ENCODE results near the gene UGGT1. TPM values are rescaled to one million over a fixed set of nuclear protein-coding genes. Genes with fewer than 3 reads are reported as not detected.

The UGGT1 gene
- polyA plus RNA-seq, 1 of the 3 experiments (the other 2 are of a cell fraction), result 20.0 TPM

DNA sequence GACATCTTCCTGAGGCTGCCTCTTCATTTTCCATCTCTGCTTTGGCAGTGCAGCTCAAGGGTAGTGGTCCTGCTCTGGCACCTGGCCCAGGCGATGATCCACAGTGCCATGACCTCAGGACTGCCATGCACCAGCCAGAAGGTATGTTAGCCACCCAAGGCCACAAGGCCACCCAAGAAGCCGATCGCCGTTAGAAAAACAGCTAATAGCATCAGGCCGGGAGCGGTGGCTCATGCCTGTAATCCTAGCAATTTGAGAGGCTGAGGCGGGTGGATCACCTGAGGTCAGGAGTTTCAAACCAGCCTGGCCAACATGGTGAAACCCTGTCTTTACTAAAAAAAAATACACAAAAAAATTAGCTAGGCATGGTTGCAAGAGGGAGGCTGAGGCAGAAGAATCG, 28.4 kb upstream of the UGGT1 start:
- Histone ChIP-seq H3K9me3 (no peaks in the 10 kb centered on the region), H3K9ac (no peak overlapping the region), H3K36me3 (replicated peaks in 1 of 2; ENCODE audit: control insufficient read depth in 1 of 2, insufficient read depth in 2 of 2, low read length in 1 of 2) (no peaks in the 10 kb centered on the region), H3K4me3 (ENCODE audit: low read depth in 2 of 2, low read length in 1 of 2) (no peak overlapping the region), H3K27ac (ENCODE audit: low read depth in 2 of 2, low read length in 1 of 2) (no peak overlapping the region), H3K27me3 (ENCODE audit: insufficient read depth) (no peaks in the 10 kb centered on the region), H3K9me2 (no peaks in the 10 kb centered on the region), H3K4me2 (no peak overlapping the region), H3F3A (replicated peaks; ENCODE audit: insufficient read depth) (no peaks in the 10 kb centered on the region), H3K79me2 (ENCODE audit: insufficient read depth) (no peaks in the 10 kb centered on the region), H4K20me1 (ENCODE audit: insufficient read depth) (no peaks in the 10 kb centered on the region), H3K4me1 (ENCODE audit: control insufficient read depth in 1 of 2, insufficient read depth in 2 of 2, low read depth in 1 of 2, low read length in 1 of 2) (peaks cover 0 to 4% of the 10 kb centered on the region in 2 experiments; a peak in 1 of 4 replicates), H2AFZ (ENCODE audit: low read depth) (no peak overlapping the region)
- DNase-seq, result no peak
- 74% methylated on average over 8 of the region's 8 CpGs for WGBS (ENCODE audit: low lambda C conversion rate)
- CTCF ChIA-PET, result interaction anchor here (0.7 to 3.9 kb wide), 21 partner anchors 9 to 1334 kb away, joined by 3 to 69 read pairs (median 7); partner anchors contain the start of gene UGGT1
- TF ChIP-seq, protein P1, sequence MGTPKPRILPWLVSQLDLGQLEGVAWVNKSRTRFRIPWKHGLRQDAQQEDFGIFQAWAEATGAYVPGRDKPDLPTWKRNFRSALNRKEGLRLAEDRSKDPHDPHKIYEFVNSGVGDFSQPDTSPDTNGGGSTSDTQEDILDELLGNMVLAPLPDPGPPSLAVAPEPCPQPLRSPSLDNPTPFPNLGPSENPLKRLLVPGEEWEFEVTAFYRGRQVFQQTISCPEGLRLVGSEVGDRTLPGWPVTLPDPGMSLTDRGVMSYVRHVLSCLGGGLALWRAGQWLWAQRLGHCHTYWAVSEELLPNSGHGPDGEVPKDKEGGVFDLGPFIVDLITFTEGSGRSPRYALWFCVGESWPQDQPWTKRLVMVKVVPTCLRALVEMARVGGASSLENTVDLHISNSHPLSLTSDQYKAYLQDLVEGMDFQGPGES (IDR thresholded peaks at IDR 0.05; ENCODE audit: low read depth, low read length), result no peak
- TF ChIP-seq YY1 (IDR thresholded peaks at IDR 0.05; ENCODE audit: low read depth) (no peak), RCOR1 (IDR thresholded peaks at IDR 0.05; ENCODE audit: low read length) (no peak), MEF2A (IDR thresholded peaks at IDR 0.05; ENCODE audit: borderline replicate concordance, low read depth) (no peak), EP300 (IDR thresholded peaks at IDR 0.05; ENCODE audit: borderline replicate concordance in 1 of 2, low read depth in 1 of 2, low read length in 1 of 2) (no peak)
- TF ChIP-seq, protein P2, sequence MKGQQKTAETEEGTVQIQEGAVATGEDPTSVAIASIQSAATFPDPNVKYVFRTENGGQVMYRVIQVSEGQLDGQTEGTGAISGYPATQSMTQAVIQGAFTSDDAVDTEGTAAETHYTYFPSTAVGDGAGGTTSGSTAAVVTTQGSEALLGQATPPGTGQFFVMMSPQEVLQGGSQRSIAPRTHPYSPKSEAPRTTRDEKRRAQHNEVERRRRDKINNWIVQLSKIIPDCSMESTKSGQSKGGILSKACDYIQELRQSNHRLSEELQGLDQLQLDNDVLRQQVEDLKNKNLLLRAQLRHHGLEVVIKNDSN (IDR thresholded peaks at IDR 0.05; ENCODE audit: borderline replicate concordance, low read depth), result no peak
- TF ChIP-seq, protein P3, sequence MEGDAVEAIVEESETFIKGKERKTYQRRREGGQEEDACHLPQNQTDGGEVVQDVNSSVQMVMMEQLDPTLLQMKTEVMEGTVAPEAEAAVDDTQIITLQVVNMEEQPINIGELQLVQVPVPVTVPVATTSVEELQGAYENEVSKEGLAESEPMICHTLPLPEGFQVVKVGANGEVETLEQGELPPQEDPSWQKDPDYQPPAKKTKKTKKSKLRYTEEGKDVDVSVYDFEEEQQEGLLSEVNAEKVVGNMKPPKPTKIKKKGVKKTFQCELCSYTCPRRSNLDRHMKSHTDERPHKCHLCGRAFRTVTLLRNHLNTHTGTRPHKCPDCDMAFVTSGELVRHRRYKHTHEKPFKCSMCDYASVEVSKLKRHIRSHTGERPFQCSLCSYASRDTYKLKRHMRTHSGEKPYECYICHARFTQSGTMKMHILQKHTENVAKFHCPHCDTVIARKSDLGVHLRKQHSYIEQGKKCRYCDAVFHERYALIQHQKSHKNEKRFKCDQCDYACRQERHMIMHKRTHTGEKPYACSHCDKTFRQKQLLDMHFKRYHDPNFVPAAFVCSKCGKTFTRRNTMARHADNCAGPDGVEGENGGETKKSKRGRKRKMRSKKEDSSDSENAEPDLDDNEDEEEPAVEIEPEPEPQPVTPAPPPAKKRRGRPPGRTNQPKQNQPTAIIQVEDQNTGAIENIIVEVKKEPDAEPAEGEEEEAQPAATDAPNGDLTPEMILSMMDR (IDR thresholded peaks at IDR 0.05), result no peak
- TF ChIP-seq, protein P4, sequence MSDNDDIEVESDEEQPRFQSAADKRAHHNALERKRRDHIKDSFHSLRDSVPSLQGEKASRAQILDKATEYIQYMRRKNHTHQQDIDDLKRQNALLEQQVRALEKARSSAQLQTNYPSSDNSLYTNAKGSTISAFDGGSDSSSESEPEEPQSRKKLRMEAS (IDR thresholded peaks at IDR 0.05; ENCODE audit: low read depth), result no peak
- POLR2A ChIA-PET, result no interaction called here

DNA sequence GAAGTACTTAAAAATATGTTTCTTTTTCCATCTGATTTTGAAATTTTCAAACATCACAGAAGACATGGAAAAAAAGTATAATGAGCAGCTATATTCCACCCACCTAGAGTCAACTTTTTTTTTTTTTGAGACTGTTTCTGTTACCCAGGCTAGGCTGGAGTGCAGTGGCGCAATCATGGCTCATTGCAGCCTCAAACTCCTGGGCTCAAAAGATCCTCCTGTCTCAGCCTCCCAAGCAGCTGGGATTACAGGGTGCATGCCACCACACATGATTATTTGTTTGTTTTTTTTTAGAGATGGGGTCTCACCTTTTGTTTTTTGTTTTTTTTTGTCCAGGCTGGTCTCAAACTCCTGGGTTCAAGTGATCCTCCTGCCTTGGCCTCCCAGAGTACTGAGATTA, 26.6 kb upstream of the UGGT1 start:
- H3K9me2 ChIP-seq, result no peaks in the 10 kb centered on the region
- no peak overlapping the region for H3K4me2 ChIP-seq
- ChIA-PET CTCF (interaction anchor here (0.9 to 3.9 kb wide), 22 partner anchors 10 to 509 kb away, joined by 3 to 69 read pairs (median 6); partner anchors contain the start of gene UGGT1), POLR2A (no interaction called here)
- H3K9ac ChIP-seq, result no peak overlapping the region
- H3K9me3 ChIP-seq, result no peaks in the 10 kb centered on the region
- no peaks in the 10 kb centered on the region for H3K79me2 ChIP-seq (ENCODE audit: insufficient read depth)
- no peak for DNase-seq
- H3K36me3 ChIP-seq (replicated peaks in 1 of 2; ENCODE audit: control insufficient read depth in 1 of 2, insufficient read depth in 2 of 2, low read length in 1 of 2), result no peaks in the 10 kb centered on the region
- H4K20me1 ChIP-seq (ENCODE audit: insufficient read depth), result no peaks in the 10 kb centered on the region
- WGBS (ENCODE audit: low lambda C conversion rate), result 100% methylated on average over 1 of the region's 1 CpG
- no peak overlapping the region for H3K4me3 ChIP-seq (ENCODE audit: low read depth in 2 of 2, low read length in 1 of 2)
- no peak overlapping the region for H3K27ac ChIP-seq (ENCODE audit: low read depth in 2 of 2, low read length in 1 of 2)
- H3K27me3 ChIP-seq (ENCODE audit: insufficient read depth), result no peaks in the 10 kb centered on the region
- peaks cover 0 to 4% of the 10 kb centered on the region in 2 experiments; a peak in 1 of 4 replicates for H3K4me1 ChIP-seq (ENCODE audit: control insufficient read depth in 1 of 2, insufficient read depth in 2 of 2, low read depth in 1 of 2, low read length in 1 of 2)
- H3F3A ChIP-seq (replicated peaks; ENCODE audit: insufficient read depth), result no peaks in the 10 kb centered on the region
- no peak overlapping the region for H2AFZ ChIP-seq (ENCODE audit: low read depth)
- TF ChIP-seq, protein P5, sequence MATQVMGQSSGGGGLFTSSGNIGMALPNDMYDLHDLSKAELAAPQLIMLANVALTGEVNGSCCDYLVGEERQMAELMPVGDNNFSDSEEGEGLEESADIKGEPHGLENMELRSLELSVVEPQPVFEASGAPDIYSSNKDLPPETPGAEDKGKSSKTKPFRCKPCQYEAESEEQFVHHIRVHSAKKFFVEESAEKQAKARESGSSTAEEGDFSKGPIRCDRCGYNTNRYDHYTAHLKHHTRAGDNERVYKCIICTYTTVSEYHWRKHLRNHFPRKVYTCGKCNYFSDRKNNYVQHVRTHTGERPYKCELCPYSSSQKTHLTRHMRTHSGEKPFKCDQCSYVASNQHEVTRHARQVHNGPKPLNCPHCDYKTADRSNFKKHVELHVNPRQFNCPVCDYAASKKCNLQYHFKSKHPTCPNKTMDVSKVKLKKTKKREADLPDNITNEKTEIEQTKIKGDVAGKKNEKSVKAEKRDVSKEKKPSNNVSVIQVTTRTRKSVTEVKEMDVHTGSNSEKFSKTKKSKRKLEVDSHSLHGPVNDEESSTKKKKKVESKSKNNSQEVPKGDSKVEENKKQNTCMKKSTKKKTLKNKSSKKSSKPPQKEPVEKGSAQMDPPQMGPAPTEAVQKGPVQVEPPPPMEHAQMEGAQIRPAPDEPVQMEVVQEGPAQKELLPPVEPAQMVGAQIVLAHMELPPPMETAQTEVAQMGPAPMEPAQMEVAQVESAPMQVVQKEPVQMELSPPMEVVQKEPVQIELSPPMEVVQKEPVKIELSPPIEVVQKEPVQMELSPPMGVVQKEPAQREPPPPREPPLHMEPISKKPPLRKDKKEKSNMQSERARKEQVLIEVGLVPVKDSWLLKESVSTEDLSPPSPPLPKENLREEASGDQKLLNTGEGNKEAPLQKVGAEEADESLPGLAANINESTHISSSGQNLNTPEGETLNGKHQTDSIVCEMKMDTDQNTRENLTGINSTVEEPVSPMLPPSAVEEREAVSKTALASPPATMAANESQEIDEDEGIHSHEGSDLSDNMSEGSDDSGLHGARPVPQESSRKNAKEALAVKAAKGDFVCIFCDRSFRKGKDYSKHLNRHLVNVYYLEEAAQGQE (IDR thresholded peaks at IDR 0.05; ENCODE audit: low read depth, low read length), result no peak
- TF ChIP-seq, protein P6, sequence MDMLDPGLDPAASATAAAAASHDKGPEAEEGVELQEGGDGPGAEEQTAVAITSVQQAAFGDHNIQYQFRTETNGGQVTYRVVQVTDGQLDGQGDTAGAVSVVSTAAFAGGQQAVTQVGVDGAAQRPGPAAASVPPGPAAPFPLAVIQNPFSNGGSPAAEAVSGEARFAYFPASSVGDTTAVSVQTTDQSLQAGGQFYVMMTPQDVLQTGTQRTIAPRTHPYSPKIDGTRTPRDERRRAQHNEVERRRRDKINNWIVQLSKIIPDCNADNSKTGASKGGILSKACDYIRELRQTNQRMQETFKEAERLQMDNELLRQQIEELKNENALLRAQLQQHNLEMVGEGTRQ (IDR thresholded peaks at IDR 0.05; ENCODE audit: borderline replicate concordance, low read depth, low read length), result no peak
- TF ChIP-seq FOXJ3 (CRISPR knock-in tag; IDR thresholded peaks at IDR 0.05) (no peak), FOXM1 (IDR thresholded peaks at IDR 0.05; ENCODE audit: low read depth) (no peak)
- TF ChIP-seq, protein P7, sequence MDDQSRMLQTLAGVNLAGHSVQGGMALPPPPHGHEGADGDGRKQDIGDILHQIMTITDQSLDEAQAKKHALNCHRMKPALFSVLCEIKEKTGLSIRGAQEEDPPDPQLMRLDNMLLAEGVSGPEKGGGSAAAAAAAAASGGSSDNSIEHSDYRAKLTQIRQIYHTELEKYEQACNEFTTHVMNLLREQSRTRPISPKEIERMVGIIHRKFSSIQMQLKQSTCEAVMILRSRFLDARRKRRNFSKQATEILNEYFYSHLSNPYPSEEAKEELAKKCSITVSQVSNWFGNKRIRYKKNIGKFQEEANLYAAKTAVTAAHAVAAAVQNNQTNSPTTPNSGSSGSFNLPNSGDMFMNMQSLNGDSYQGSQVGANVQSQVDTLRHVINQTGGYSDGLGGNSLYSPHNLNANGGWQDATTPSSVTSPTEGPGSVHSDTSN (IDR thresholded peaks at IDR 0.05), result no peak
- TF ChIP-seq, protein P8, sequence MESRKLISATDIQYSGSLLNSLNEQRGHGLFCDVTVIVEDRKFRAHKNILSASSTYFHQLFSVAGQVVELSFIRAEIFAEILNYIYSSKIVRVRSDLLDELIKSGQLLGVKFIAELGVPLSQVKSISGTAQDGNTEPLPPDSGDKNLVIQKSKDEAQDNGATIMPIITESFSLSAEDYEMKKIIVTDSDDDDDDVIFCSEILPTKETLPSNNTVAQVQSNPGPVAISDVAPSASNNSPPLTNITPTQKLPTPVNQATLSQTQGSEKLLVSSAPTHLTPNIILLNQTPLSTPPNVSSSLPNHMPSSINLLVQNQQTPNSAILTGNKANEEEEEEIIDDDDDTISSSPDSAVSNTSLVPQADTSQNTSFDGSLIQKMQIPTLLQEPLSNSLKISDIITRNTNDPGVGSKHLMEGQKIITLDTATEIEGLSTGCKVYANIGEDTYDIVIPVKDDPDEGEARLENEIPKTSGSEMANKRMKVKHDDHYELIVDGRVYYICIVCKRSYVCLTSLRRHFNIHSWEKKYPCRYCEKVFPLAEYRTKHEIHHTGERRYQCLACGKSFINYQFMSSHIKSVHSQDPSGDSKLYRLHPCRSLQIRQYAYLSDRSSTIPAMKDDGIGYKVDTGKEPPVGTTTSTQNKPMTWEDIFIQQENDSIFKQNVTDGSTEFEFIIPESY (IDR thresholded peaks at IDR 0.05; ENCODE audit: borderline replicate concordance, low read depth), result no peak
